Ovary (tissue), 9 donors: ENCODE results near the gene TTLL10. TPM values are rescaled to one million over a fixed set of nuclear protein-coding genes. Genes with fewer than 3 reads are reported as not detected.

Experiments used
- DNase-seq, 5 donors: peaks; one replicate each; pipeline ENCODE4 v3.0.0-alpha.2; 2019 to 2020
- H3K27ac ChIP-seq, 2 donors: fragments of 200-600 bp; one replicate each; pipeline versions ENCODE4 v1.5.1 to v1.8.0; 2019 to 2022
- H3K27me3 ChIP-seq: fragments of 200-600 bp; one replicate; pipeline ENCODE4 v1.8.0; 2022
- H3K36me3 ChIP-seq: fragments of 200-600 bp; sonication (generic); one replicate; pipeline ENCODE4 v1.5.1; 2019
- H3K4me1 ChIP-seq: one replicate; pipeline ENCODE4 v1.8.1; 2013; ENCODE audit warnings: mild to moderate bottlenecking, moderate library complexity; ENCODE audit not compliant: insufficient read depth
- H3K4me3 ChIP-seq: fragments of 200-600 bp; sonication (generic); one replicate; pipeline ENCODE4 v1.5.1; 2017
- H3K9me3 ChIP-seq, 2 donors: fragments of 200-600 bp in 1 of 2; sonication (generic) in 1 of 2; one replicate each; pipeline versions ENCODE4 v1.5.1 to v1.8.1; 2013 to 2019; ENCODE audit warnings: mild to moderate bottlenecking in 1 of 2, moderate library complexity in 1 of 2
- CTCF ChIP-seq, 3 donors: fragments of 450-650 bp in 2 of 3; fragments of 200-600 bp in 1 of 3; IDR thresholded peaks; one replicate each; pipeline versions ENCODE4 v1.5.1 to v1.8.0; 2016 to 2022; ENCODE audit warnings: antibody characterized with exemption in 3 of 3, mild to moderate bottlenecking in 1 of 3
- EP300 ChIP-seq: sonication (generic); formaldehyde crosslinking; IDR thresholded peaks from one replicate; pipeline ENCODE4 v1.6.1; 2017; ENCODE audit warnings: antibody characterized with exemption
- POLR2A ChIP-seq: fragments of 450-650 bp; IDR thresholded peaks from one replicate; pipeline ENCODE4 v1.6.1; 2017; ENCODE audit warnings: antibody characterized with exemption, mild to moderate bottlenecking, moderate library complexity
- WGBS, 3 donors: extraction: QIAGEN DNeasy Blood & Tissue Kit in 1 of 3; methylation state at CpG; one replicate each; pipeline versions ENCODE4 v1.1.5 to v1.1.7; 2013 to 2017; 5-methylcytosine and 5-hydroxymethylcytosine counted together
- intact Hi-C, 4 donors: fragments of 100-400 bp; cut with DNase I; formaldehyde crosslinking; loops; one replicate each; pipeline versions ENCODE4 v1.11.0 to v1.15.1; 2022 to 2023
- polyA plus RNA-seq, 2 donors: library from polyadenylated mRNA; stranded (reverse); fragments of 200-250 nt in 1 of 2; fragments of 350-450 nt in 1 of 2; fragmentation: Illumina TruSeq in 1 of 2; extraction: RNeasy Lipid Tissue Mini Kit (QIAGEN cat#74804) in 1 of 2; gene quantifications; one replicate each; pipeline ENCODE4 v1.2.3, GENCODE V29; 2013 to 2014
- total RNA-seq, 7 donors: library from RNA; depleted of rRNA in 2 of 7; stranded (reverse); fragments of >200 nt in 2 of 7; fragmentation: NEBNext Ultra II Directional in 3 of 7; extraction: Animal tissue kit (Norgen Biotek cat#: 25700) in 3 of 7; gene quantifications; one replicate each; pipeline versions ENCODE4 v1.1.0 to v1.2.4, GENCODE V29; 2016 to 2023
- donor health status: DM: no; HTN: no; CAD: no; lungs with moderate emphysema.
- donor health status: DM: no; HTN: no; CAD: no.
- donor health status: Bipolar disorder and iron deficiency.
- donor health status: DM: yes; HTN: yes; CAD: no.
- donor health status: DM: no; HTN: no; CAD: no.
- donor health status: DM: yes; HTN: yes; CAD: no.

Gene TTLL10
- total and polyA plus RNA-seq, 9 donors: 0.60 to 7.0 (median 1.1) TPM; not detected in 4

- WGBS, 3 donors: 88 to 90% (median 89%) methylated on average over 33 of the region's 33 CpGs
- Histone ChIP-seq H3K4me3 (peak overlapping the region; percentile 15), H3K27me3 (no peaks in the 10 kb centered on the region), H3K9me3 (no peaks in the 10 kb centered on the region), H3K27ac (no peak overlapping the region), H3K36me3 (no peaks in the 10 kb centered on the region), H3K4me1 (no peaks in the 10 kb centered on the region)
- TF ChIP-seq CTCF (IDR thresholded peaks at IDR 0.05): no peak
- TF ChIP-seq POLR2A: no peak
- no peak for TF ChIP-seq EP300
- intact Hi-C loops: no loop called here
- DNase-seq: no peak
Observed at GRCh38 chr1:1163538-1164070, 10.1 kb upstream of the TTLL10 start.

GRCh38 chr1:1164361-1164700, 9.3 kb upstream of the TTLL10 start:
- intact Hi-C loops: no loop called here
- Histone ChIP-seq H3K27ac (no peak overlapping the region), H3K36me3 (no peaks in the 10 kb centered on the region), H3K9me3 (no peaks in the 10 kb centered on the region), H3K4me1 (no peaks in the 10 kb centered on the region), H3K27me3 (no peaks in the 10 kb centered on the region), H3K4me3 (peak overlapping the region; percentile 15)
- TF ChIP-seq EP300: no peak
- TF ChIP-seq POLR2A: no peak
- TF ChIP-seq CTCF (IDR thresholded peaks at IDR 0.05): no peak
- no peak for DNase-seq
- WGBS, 3 donors: 52 to 68% (median 60%) methylated on average over 26 of the region's 26 CpGs

GRCh38 chr1:1164701-1165451, 8.8 kb upstream of the TTLL10 start:
- no peaks in the 10 kb centered on the region for H3K36me3 ChIP-seq
- 51 to 54% (median 53%) methylated on average over 45 to 48 of the region's 48 CpGs for WGBS, 3 donors
- H3K4me1 ChIP-seq: no peaks in the 10 kb centered on the region
- no peaks in the 10 kb centered on the region for H3K9me3 ChIP-seq
- H3K4me3 ChIP-seq: no peak overlapping the region
- no peak overlapping the region for H3K27ac ChIP-seq
- no peak for TF ChIP-seq POLR2A
- TF ChIP-seq EP300: no peak
- no peak for TF ChIP-seq CTCF (IDR thresholded peaks at IDR 0.05)
- intact Hi-C loops: no loop called here
- DNase-seq: no peak
- no peaks in the 10 kb centered on the region for H3K27me3 ChIP-seq

GRCh38 chr1:1165485-1165884, 8.2 kb upstream of the TTLL10 start:
- Histone ChIP-seq H3K27ac (no peak overlapping the region), H3K36me3 (no peaks in the 10 kb centered on the region), H3K4me3 (no peak overlapping the region), H3K9me3 (no peaks in the 10 kb centered on the region), H3K4me1 (no peaks in the 10 kb centered on the region), H3K27me3 (no peaks in the 10 kb centered on the region)
- no peak for DNase-seq
- intact Hi-C loops: no loop called here
- TF ChIP-seq POLR2A (no peak), EP300 (no peak), CTCF (IDR thresholded peaks at IDR 0.05) (no peak)
- 72 to 84% (median 80%) methylated on average over 12 of the region's 12 CpGs for WGBS, 3 donors
